Measurements from ENCODE around the gene TMBIM6.

TMBIM6 gene

GRCh38 chr12:49798248-49798647, 56.9 kb downstream of the TMBIM6 start:
- no peak for DNase-seq (ENCODE audit: low read depth)

GRCh38 chr12:49798934-49799333, 57.6 kb downstream of the TMBIM6 start:
- DNase-seq (ENCODE audit: low read depth) = no peak

GRCh38 chr12:49800421-49801140, 59.2 kb downstream of the TMBIM6 start:
- no peak for DNase-seq (ENCODE audit: low read depth)

GRCh38 chr12:49801141-49802063, 60.0 kb downstream of the TMBIM6 start:
- DNase-seq (ENCODE audit: low read depth) = no peak

GRCh38 chr12:49803693-49804450, 62.5 kb downstream of the TMBIM6 start:
- no peak for DNase-seq (ENCODE audit: low read depth)

GRCh38 chr12:49804821-49805220, 63.5 kb downstream of the TMBIM6 start:
- DNase-seq (ENCODE audit: low read depth) = no peak

GRCh38 chr12:49805409-49805808, 64.1 kb downstream of the TMBIM6 start:
- no peak for DNase-seq (ENCODE audit: low read depth)

- no peak for DNase-seq (ENCODE audit: low read depth)
These were observed 65.0 kb downstream of the TMBIM6 start for GRCh38 chr12:49806321-49806813.

GRCh38 chr12:49806877-49807276, 65.5 kb downstream of the TMBIM6 start:
- no peak for DNase-seq (ENCODE audit: low read depth)

- DNase-seq (ENCODE audit: low read depth) = no peak
These were observed 66.7 kb downstream of the TMBIM6 start for GRCh38 chr12:49807991-49808580.

- no peak for DNase-seq (ENCODE audit: low read depth)
These were observed 67.5 kb downstream of the TMBIM6 start for GRCh38 chr12:49808686-49809380.

GRCh38 chr12:49809381-49809905, 68.1 kb downstream of the TMBIM6 start:
- DNase-seq (ENCODE audit: low read depth) = no peak

- DNase-seq (ENCODE audit: low read depth) = no peak
These were observed 68.6 kb downstream of the TMBIM6 start for GRCh38 chr12:49809906-49810389.

- no peak for DNase-seq (ENCODE audit: low read depth)
These were observed 69.8 kb downstream of the TMBIM6 start for GRCh38 chr12:49811136-49811535.

- no peak for DNase-seq (ENCODE audit: low read depth)
These were observed 70.6 kb downstream of the TMBIM6 start for GRCh38 chr12:49811961-49812401.

- no peak for DNase-seq (ENCODE audit: low read depth)
These were observed 71.8 kb downstream of the TMBIM6 start for GRCh38 chr12:49813131-49813530.
